GM18526 (cell line): ENCODE results near the gene ERBB3.

Experiments
- POLR2A ChIP-seq: IDR thresholded peaks from 3 replicates; pipeline ENCODE4 v1.6.1; 2011; ENCODE audit not compliant: insufficient read length; ENCODE audit errors: extremely low read depth

Gene ERBB3

DNA sequence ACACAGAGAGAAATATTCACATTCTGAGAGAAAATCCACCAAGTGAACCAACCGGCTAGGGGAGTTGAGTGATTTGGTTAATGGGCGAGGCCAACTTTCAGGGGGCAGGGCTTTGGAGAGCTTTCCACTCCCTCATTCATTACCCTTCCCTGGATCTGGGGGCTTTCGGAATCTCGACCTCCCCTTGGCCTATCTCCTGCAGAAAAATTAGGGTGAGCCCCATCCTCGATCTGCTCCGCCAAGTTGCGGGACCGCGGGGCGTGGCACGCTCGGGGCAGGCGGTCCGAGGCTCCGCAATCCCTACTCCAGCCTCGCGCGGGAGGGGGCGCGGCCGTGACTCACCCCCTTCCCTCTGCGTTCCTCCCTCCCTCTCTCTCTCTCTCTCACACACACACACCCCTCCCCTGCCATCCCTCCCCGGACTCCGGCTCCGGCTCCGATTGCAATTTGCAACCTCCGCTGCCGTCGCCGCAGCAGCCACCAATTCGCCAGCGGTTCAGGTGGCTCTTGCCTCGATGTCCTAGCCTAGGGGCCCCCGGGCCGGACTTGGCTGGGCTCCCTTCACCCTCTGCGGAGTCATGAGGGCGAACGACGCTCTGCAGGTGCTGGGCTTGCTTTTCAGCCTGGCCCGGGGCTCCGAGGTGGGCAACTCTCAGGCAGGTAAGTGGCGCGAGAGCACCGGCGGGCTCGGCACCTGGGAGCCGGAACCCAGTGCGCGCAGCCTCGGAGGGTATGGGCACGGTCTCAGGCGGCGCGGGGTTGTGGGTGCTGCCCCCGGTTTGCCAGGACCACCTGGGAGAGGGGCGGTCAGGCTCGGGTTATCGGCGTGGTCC, at the start of gene ERBB3:
Gene ERBB3 (plus strand): TSS at position 443 of the 833 bp plus-strand sequence. CDS start 136 bp downstream, at position 579.
- no peak for TF ChIP-seq POLR2A

DNA sequence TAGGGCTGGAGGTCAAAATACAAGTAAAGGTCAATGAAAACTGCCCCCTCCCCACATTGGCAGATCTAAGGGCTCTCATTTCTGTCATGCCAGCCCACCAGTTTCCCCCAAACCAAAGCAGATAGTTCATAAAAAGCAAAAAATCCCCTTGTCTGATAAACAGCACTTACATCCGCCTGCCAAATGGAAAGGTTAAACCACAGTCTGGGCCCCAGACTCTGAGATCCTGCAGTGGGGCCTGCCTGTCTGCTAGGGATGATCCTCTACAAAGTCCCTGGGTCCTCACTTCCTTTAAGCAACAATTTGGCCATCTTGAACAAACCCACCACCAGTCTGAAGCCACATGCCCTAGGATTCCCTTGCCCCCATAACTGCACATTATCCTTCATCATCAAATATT, 48.0 kb upstream of the ERBB3 start:
- no peak for TF ChIP-seq POLR2A

DNA sequence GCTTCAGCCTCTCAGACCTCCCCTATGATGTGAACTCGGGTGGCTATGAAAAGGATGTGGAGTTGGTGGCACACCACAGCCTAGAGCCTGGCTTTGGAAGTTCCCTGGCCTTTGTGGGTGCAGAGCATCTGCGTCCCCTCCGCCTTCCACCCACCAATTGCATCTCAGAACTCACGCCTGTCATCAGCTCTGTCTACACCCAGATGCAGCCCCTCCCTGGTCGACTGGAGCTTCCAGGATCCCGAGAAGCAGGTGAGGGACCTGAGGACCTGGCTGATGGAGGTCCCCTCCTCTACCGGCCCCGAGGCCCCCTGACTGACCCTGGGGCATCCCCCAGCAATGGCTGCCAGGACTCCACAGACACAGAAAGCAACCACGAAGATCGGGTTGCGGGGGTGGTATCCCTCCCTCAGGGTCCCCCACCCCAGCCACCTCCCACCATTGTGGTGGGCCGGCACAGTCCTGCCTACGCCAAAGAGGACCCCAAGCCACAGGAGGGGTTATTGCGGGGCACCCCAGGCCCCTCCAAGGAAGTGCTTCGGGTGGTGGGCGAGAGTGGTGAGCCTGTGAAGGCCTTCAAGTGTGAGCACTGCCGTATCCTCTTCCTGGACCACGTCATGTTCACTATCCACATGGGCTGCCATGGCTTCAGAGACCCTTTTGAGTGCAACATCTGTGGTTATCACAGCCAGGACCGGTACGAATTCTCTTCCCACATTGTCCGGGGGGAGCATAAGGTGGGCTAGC, 45.2 kb upstream of the ERBB3 start:
- no peak for TF ChIP-seq POLR2A

DNA sequence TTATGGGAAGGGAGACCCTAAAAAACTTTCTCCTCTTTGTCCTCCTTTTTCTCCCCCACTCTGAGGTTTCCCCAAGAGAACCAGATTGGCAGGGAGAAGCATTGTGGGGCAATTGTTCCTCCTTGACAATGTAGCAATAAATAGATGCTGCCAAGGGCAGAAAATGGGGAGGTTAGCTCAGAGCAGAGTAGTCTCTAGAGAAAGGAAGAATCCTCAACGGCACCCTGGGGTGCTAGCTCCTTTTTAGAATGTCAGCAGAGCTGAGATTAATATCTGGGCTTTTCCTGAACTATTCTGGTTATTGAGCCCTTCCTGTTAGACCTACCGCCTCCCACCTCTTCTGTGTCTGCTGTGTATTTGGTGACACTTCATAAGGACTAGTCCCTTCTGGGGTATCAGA, 42.8 kb upstream of the ERBB3 start:
- no peak for TF ChIP-seq POLR2A

DNA sequence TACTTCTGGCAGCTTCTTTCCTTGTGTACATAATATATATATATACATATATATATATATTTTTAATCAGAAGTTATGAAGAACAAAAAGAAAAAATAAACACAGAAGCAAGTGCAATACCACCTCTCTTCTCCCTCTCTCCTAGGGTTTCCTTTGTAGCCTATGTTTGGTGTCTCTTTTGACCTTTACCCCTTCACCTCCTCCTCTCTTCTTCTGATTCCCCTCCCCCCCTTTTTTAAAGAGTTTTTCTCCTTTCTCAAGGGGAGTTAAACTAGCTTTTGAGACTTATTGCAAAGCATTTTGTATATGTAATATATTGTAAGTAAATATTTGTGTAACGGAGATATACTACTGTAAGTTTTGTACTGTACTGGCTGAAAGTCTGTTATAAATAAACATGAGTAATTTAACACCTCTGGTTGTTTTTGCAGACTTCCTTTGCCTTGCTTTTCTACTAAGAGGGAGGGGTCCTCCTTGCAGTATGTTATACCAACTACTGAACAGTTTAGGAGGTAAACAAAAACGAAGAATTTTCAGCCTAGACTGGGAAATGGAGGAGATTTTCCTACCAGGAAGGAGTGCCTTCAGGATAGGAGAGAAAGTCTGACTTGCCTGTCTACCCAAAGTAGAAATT, 41.8 kb upstream of the ERBB3 start:
- TF ChIP-seq POLR2A: no peak

DNA sequence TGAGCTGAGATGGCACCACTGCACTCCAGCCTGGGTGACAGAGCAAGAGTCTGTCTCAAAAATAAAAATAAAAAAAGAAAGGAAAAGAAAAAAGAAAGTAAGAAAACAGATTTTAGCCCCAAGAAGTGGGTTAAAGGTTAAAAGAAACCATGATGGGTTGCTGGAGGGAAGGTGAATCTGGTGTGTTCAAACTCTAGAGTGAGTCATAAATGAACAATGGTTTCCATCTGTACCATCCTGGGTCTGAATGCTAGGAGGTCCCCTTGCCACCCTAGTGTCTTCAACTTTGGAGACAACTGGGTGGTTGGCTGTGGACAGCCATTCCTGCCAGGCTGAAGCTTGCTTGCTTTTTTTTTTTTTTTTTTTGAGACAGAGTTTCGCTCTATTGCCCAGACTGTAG, 39.8 kb upstream of the ERBB3 start:
- TF ChIP-seq POLR2A: no peak

DNA sequence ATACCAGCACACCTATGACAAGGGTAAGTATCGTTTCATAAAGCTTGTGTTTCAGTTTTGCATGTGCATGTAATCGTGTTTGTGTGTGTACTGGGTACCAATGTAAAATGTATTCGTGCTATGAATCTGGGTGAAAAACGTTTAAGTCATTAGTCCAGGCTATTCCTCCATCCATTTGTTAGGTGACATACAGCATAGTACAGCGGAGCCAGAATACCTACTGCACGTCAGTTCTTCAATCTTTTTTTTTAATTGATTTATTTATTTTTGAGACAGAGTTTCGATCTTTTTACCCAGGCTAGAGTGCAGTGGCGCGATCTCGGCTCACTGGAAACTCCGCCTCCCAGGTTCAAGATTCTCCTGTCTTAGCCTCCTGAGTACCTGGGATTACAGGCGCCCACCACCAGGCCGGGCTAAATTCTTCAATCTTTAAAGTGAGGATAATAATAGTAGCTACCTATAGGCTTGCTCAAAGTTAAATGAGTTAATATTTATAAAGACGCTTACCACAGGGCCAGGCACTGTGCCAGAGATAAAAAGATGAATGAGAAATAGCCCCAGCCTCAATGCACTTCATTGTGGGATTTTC, 38.9 kb upstream of the ERBB3 start:
- TF ChIP-seq POLR2A: no peak

DNA sequence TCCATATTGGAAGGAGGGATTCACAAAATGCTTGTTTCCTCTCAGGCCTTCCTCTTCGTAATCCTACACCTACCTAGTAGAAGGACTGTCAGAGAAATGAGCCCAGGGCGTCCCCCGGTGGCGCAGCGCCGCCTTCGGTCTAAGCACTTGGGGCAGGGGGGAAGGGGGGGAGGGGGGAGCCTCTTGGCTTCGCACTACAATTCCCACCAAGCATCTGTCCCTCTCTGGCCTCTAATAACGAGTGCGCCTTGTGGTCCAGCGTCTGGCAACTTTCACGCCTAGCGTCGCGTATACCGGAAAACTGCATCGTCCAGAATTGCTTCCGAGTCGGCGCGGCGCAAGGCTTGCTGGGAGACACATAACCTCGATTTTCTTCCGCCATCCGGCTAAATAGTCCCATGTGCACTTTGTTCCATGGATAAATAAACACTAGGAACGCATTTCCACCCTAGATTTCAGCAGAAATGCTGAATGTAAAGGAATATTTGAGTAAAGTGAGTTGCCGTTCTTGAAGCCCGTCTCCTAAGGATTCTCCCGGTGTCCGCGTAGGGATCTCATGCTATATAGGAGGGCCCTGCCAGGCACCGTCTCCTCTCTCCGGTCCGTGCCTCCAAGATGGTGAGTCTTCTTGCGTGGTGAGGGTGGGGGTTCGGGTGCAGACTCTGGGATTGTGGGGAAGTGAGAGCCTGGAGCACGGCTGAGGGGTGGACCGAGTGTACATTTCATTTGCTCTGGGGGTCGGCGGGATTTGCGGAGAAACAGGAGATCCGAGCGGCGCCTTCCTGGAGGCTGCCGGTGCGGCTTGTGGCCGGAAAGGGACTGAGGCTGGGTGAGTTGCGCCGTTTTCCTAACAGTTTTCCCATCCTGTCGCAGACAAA, 38.2 kb upstream of the ERBB3 start, which contains the start of gene RPS26:
Gene RPS26 (plus strand): TSS at position 367 of the 878 bp plus-strand sequence. CDS start 249 bp downstream, at position 616.
- peak; percentile 99 for TF ChIP-seq POLR2A

DNA sequence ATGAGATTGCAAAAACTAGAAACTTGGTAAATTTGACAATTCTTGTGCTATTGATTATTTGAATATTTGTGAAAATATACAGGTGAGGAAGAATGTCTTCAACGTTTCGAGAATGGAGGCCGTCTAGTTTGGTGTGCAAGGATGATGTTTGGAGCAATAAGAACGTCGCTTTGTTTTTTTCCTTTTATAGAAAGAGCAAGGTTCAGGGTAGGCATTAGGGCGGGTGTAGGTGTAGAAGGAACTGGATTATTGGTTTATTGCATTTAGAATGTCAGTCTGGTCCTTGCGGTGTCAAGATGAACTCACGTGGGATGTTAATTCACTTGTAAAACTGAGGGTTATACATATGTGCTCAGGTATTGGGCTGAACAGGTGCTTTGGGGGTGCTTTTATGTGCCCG, 37.1 kb upstream of the ERBB3 start:
- no peak for TF ChIP-seq POLR2A

DNA sequence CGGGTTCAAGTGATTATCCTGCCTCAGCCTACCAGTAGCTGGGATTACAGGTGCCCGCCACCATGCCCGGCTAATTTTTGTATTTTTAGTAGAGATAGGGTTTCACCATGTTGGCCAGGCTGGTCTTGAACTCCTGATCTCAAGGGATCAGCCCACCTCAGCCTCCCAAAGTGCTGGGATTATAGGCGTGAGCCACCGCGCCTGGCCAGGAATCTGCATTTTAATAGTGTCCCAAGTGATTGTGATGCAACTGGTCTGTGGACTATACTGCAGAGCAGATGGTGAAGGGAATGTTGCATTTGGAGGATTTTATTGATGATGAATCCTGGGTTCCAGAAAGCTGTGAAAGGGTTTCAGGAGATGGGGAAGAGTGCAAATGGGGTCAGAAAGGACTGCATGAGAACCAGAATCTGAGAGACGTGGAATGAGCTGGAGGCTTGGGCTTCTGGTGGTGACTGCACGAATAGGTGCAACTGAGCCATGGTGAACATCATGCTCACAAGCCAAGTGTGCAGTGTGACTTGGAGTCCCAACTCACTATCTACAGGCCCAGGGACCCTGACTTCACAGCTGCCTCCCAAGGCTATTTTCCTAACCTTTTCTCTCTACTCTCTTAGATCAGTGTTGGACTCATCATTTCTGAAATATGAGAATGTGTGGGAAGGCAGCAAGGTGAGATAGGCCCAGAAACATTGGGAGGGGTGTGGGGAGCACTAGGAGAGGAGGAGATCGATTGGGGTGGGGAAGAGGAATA, 33.8 kb upstream of the ERBB3 start:
- TF ChIP-seq POLR2A: no peak

DNA sequence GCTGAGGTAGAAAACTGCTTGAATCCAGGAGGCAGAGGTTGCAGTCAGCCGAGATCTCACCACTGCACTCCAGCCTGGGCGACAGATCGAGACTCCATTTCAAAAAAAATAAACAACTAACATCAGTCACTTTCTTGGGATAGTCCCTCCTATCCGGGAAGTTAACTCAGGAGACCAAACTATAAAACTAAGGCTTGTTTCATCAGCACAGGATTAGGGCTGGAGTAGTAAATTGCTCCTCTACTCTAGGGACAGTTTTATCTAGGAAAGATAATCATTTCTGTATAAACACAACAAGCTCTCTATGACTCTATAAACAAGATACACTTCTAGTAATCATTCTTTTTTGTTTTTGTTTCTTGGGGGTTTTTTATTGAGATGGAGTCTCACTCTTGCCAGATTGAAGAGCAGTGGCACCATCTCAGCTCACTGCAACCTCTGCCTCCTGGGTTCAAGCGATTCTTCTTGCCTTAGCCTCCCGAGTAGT, 26.5 kb upstream of the ERBB3 start:
- no peak for TF ChIP-seq POLR2A

DNA sequence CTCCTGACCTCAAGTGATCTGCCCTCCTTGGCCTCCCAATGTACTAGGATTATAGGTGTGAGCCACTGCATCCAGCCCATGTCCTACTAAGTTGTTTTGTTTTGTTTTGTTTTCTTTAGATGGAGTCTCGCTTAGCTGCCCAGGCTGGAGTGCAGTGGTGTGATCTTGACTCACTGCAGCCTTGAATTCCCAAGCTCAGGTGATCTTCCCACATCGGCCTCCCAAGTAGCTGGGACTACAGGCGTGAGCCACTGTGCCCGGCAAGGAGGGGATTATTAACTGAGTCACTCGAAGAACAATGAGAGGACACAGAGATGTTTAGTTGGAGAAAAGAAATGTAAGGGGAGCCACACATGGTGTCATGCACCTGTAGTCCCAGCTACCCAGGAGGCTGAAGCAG, 18.0 kb upstream of the ERBB3 start:
- no peak for TF ChIP-seq POLR2A

DNA sequence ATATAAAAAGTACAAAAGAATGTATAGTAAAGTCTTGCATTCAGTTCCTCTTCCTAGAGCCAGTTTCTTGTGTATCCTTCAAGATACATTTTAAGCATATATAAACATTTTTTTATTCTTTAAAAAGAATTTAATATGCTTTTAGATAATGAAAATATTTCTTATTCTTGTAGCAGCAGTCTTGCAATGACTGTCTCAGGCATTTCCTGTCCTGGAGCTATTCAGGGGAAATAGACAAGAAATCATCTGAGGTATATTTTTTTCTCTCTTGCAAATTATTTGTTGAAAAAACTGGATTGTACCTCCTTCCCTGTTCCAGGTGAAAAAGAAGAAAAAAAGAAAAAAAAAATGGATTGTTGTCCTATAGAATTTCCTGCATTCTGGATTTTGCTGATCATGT, 17.0 kb upstream of the ERBB3 start:
- TF ChIP-seq POLR2A: no peak

DNA sequence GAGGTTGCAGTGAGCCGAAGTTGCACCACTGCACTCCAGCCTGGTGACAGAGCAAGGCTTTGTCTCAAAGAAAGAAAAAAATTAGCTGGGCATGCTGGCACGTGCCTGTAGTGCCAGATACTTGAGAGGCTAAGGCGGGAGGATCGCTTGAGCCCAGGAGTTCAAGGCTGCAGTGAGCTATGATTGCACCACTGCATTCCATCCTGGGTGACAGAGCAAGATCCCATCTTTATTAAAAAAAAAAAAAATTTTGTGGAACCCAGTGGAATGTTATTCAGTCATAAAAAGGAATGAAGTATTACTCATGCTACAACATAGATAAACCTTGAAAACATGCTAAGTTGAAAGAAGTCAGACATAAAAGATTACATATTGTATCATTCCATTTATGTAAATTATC, 8.3 kb upstream of the ERBB3 start:
- TF ChIP-seq POLR2A: no peak
